CD4-positive, alpha-beta T cell (primary cell): Measurements from ENCODE around the gene RAI14. TPM values are rescaled to one million over a fixed set of nuclear protein-coding genes. Genes with fewer than 3 reads are reported as not detected.

ENCODE experiments used
- ATAC-seq: fragments of 200-7000 bp; cut with Tn5 transposase; one replicate; pipeline ENCODE4 v1.10.0; 2022; ENCODE audit warnings: mild to moderate bottlenecking; ENCODE audit not compliant: poor library complexity
- CTCF ChIA-PET: fragments of 350-600 bp; sonication (Branson Sonifier 250); formaldehyde crosslinking; loops from one replicate; lab custom pipeline; 2021; ENCODE audit warnings: antibody characterized with exemption, inconsistent platforms; lab: Charles Lee
- POLR2A ChIA-PET: fragments of 350-600 bp; sonication (Branson Sonifier 250); formaldehyde crosslinking; loops from one replicate; lab custom pipeline; 2021; ENCODE audit warnings: antibody characterized with exemption, inconsistent platforms; lab: Charles Lee
- DNase-seq, 14 experiments: peaks; one replicate each; pipeline ENCODE4 v3.0.0-alpha.2; 2013 to 2020; ENCODE audit warnings: mixed read lengths in 2 of 14
- H3K27ac ChIP-seq, 2 donors: one replicate each; pipeline versions ENCODE4 v1.5.1 to v1.7.0; 2013; ENCODE audit warnings: low read length in 2 of 2, low read depth in 1 of 2, mild to moderate bottlenecking in 1 of 2
- H3K27me3 ChIP-seq, 2 experiments: 1 replicate in 1 of 2; 2 replicates in 1 of 2; pipeline versions ENCODE4 v1.6.1 to v1.7.0; 2013; ENCODE audit warnings: low read length in 2 of 2, control low read depth in 1 of 2, mild to moderate bottlenecking in 1 of 2, moderate library complexity in 1 of 2; ENCODE audit not compliant: insufficient read depth in 2 of 2, control insufficient read depth in 1 of 2
- H3K36me3 ChIP-seq: one replicate; pipeline ENCODE4 v1.6.1; 2013; ENCODE audit warnings: low read length, control low read depth; ENCODE audit not compliant: insufficient read depth
- H3K4me1 ChIP-seq: one replicate; pipeline ENCODE4 v1.6.1; 2013; ENCODE audit warnings: low read length, control low read depth; ENCODE audit not compliant: insufficient read depth
- H3K4me3 ChIP-seq: one replicate; pipeline ENCODE4 v1.5.1; 2013; ENCODE audit warnings: mild to moderate bottlenecking, low read length, moderate library complexity
- H3K9me3 ChIP-seq, 2 experiments: 1 replicate in 1 of 2; 2 replicates in 1 of 2; pipeline versions ENCODE4 v1.6.1 to v1.7.0; 2013; ENCODE audit warnings: low read length in 2 of 2, mild to moderate bottlenecking in 2 of 2, control low read depth in 1 of 2, moderate library complexity in 1 of 2; ENCODE audit not compliant: control insufficient read depth in 1 of 2, insufficient read depth in 1 of 2
- H3K27ac Mint-ChIP-seq: one replicate; pipeline ENCODE4 v1.8.0; 2020; ENCODE audit warnings: mixed read lengths
- H3K27me3 Mint-ChIP-seq: one replicate; pipeline ENCODE4 v1.8.0; 2021; ENCODE audit warnings: mixed read lengths
- H3K36me3 Mint-ChIP-seq: one replicate; pipeline ENCODE4 v1.8.0; 2021; ENCODE audit warnings: low read depth, mixed read lengths
- H3K4me1 Mint-ChIP-seq: one replicate; pipeline ENCODE4 v1.8.0; 2021; ENCODE audit warnings: low read depth, mixed read lengths
- H3K4me3 Mint-ChIP-seq: one replicate; pipeline ENCODE4 v1.8.0; 2020; ENCODE audit warnings: mild to moderate bottlenecking, mixed read lengths
- H3K9me3 Mint-ChIP-seq: one replicate; pipeline ENCODE4 v1.8.0; 2020; ENCODE audit warnings: mixed read lengths
- intact Hi-C, 2 experiments: fragments of 100-400 bp; cut with DNase I in 1 of 2; cut with micrococcal nuclease in 1 of 2; formaldehyde crosslinking; loops; one replicate each; pipeline versions ENCODE4 v1.15.1 to v1.9.0; 2023 to 2025; cut with DNase I, micrococcal nuclease
- total RNA-seq, 174 experiments: library from RNA in 2 of 174; stranded (reverse) in 2 of 174; gene quantifications; one replicate each; pipeline ENCODE4 v1.2.3 and lab custom pipeline; 2021 to 2026
- TF ChIP-seq, protein P1 (sequence below): fragments of 200-600 bp; IDR thresholded peaks from one replicate; pipeline ENCODE4 v1.8.0; 2022; ENCODE audit warnings: antibody characterized with exemption, mild to moderate bottlenecking

The RAI14 gene
- total RNA-seq, 2 experiments from 2014 or later, result 0.20 to 0.60 TPM

DNA sequence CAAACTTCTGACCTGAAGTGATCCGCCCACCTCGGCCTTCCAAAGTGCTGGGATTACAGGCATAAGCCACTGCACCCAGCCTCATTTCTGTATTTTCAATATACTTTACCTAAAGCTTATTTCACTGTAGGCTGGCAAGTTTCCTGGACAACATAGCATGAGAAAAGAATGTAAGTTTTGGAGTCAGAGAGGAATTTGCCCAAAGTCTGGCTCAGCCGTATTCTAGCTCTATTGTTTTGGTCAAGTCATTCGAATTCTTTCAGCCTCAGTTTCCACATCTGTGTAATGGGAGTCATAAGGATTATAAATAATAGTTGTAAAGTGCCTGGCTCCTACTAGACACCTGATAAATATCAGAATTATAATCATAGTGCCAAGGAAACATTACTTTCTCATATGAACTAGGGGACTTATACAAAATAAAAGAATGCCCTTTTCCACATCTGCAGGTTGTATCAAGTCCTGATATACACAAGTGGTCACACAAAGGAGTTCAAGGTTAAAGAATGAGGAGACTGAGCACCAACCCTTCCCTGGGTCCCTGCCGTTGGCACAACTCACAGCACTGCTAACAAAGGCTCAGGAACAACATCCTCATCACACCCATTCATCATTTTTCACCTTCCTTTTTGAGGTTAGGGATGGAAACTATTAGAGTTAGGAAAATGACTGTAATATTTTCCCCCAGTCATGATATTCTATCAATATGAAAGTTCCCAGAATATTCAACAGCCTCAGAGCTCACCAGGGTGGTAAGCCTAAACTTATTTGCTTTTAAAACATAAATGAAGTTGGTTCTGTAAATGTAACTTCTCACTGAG, 34.6 kb upstream of the RAI14 start:
- intact Hi-C loops, result no loop called here
- Histone ChIP-seq H3K36me3 (no peaks in the 10 kb centered on the region), H3K27ac (no peak overlapping the region), H3K4me1 (no peaks in the 10 kb centered on the region), H3K9me3 (no peaks in the 10 kb centered on the region), H3K4me3 (no peak overlapping the region), H3K27me3 (no peaks in the 10 kb centered on the region)
- Mint-ChIP-seq H3K4me1 (no peaks in the 10 kb centered on the region), H3K9me3 (no peaks in the 10 kb centered on the region), H3K4me3 (no peak overlapping the region), H3K27me3 (peaks cover 27% of the 10 kb centered on the region), H3K36me3 (no peaks in the 10 kb centered on the region), H3K27ac (no peak overlapping the region)
- POLR2A ChIA-PET, result no interaction called here
- ATAC-seq (no peak), DNase-seq (no peak)
- CTCF ChIA-PET, result no interaction called here
- TF ChIP-seq, protein P1, sequence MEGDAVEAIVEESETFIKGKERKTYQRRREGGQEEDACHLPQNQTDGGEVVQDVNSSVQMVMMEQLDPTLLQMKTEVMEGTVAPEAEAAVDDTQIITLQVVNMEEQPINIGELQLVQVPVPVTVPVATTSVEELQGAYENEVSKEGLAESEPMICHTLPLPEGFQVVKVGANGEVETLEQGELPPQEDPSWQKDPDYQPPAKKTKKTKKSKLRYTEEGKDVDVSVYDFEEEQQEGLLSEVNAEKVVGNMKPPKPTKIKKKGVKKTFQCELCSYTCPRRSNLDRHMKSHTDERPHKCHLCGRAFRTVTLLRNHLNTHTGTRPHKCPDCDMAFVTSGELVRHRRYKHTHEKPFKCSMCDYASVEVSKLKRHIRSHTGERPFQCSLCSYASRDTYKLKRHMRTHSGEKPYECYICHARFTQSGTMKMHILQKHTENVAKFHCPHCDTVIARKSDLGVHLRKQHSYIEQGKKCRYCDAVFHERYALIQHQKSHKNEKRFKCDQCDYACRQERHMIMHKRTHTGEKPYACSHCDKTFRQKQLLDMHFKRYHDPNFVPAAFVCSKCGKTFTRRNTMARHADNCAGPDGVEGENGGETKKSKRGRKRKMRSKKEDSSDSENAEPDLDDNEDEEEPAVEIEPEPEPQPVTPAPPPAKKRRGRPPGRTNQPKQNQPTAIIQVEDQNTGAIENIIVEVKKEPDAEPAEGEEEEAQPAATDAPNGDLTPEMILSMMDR, result no peak

DNA sequence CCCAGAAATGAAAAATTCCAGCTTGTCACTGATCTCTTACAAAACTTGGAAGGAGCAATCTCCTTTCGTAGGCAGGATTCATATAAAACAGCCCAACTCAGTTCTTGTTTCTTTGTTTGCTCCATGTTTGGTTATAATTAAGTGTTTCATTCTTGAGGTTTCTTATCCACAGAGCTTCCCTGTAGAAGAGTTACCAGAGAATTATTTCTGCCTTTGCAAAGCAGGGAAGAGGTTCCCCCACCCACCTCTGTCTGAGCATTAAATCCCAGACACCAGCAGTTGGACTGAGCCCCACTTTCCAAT, 34.1 kb upstream of the RAI14 start:
- intact Hi-C loops, result no loop called here
- ChIA-PET CTCF (no interaction called here), POLR2A (no interaction called here)
- H3K27ac ChIP-seq, result no peak overlapping the region
- ATAC-seq (no peak), DNase-seq (no peak)
- H3K9me3 Mint-ChIP-seq, result no peaks in the 10 kb centered on the region
- no peak overlapping the region for H3K4me3 Mint-ChIP-seq
- H3K27me3 ChIP-seq, result no peaks in the 10 kb centered on the region
- H3K27ac Mint-ChIP-seq, result no peak overlapping the region
- no peaks in the 10 kb centered on the region for H3K4me1 ChIP-seq
- no peaks in the 10 kb centered on the region for H3K4me1 Mint-ChIP-seq
- H3K36me3 Mint-ChIP-seq, result no peaks in the 10 kb centered on the region
- no peaks in the 10 kb centered on the region for H3K36me3 ChIP-seq
- peaks cover 27% of the 10 kb centered on the region for H3K27me3 Mint-ChIP-seq
- H3K4me3 ChIP-seq, result no peak overlapping the region
- no peaks in the 10 kb centered on the region for H3K9me3 ChIP-seq
- TF ChIP-seq, protein P1, result no peak

DNA sequence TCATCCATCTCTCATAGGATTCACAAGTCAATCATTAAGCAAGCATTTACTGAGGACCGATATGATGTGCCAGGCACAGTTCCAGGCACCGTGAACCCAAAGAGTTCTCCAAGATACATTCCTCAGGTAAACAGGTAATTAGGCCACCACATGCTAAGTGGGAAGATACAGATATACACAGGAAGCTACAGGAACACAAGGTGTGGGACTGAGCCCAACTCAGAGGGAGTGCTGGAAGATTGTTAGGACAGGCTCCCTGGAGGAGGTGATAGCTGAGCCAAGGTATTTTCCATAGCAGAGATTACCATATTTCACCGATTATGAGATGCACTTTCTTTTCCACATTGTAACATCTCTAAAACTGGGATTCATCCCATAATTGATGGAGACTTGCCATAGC, 31.4 kb upstream of the RAI14 start:
- DNase-seq, result no peak
- TF ChIP-seq, protein P1, result no peak
- intact Hi-C loops, result no loop called here
- Mint-ChIP-seq H3K27me3 (peaks cover 11% of the 10 kb centered on the region), H3K27ac (no peak overlapping the region), H3K9me3 (no peaks in the 10 kb centered on the region), H3K4me3 (no peak overlapping the region), H3K4me1 (no peaks in the 10 kb centered on the region), H3K36me3 (no peaks in the 10 kb centered on the region)
- ChIA-PET POLR2A (no interaction called here), CTCF (no interaction called here)
- Histone ChIP-seq H3K9me3 (no peaks in the 10 kb centered on the region), H3K27me3 (no peaks in the 10 kb centered on the region), H3K27ac (no peak overlapping the region), H3K36me3 (no peaks in the 10 kb centered on the region), H3K4me1 (no peaks in the 10 kb centered on the region), H3K4me3 (no peak overlapping the region)
- ATAC-seq, result no peak
